SK-N-SH (cell line): ENCODE results near the gene ITSN1. TPM values are rescaled to one million over a fixed set of nuclear protein-coding genes. Genes with fewer than 3 reads are reported as not detected.

Experiments used
- CTCF ChIA-PET: fragments of 300-600, 350-600 bp; formaldehyde crosslinking; extraction: SDS; loops from one replicate; lab custom pipeline; 2021; lab: Yijun Ruan, JAX
- POLR2A ChIA-PET: fragments of 350-600 bp; sonication (Branson Sonifier 250); formaldehyde crosslinking; extraction: SDS; loops from one replicate; lab custom pipeline; 2020; ENCODE audit warnings: antibody characterized with exemption, inconsistent platforms; lab: Yijun Ruan, JAX
- DNase-seq: peaks from one replicate; pipeline ENCODE4 v3.0.0; 2012
- H2AFZ ChIP-seq: fragments of 200-600 bp; sonication (generic); 2 replicates; pipeline ENCODE4 v1.8.1; 2016; ENCODE audit warnings: antibody characterized with exemption, mild to moderate bottlenecking, low read depth
- H3F3A ChIP-seq: fragments of 200-600 bp; sonication (generic); replicated peaks from 2 replicates; pipeline ENCODE3; 2016; ENCODE audit warnings: antibody characterized with exemption, mild to moderate bottlenecking; ENCODE audit not compliant: insufficient read depth
- H3K27ac ChIP-seq, 2 experiments: fragments of 200-500 bp in 1 of 2; fragments of 200-600 bp in 1 of 2; sonication (Bioruptor generic) in 1 of 2; sonication (generic), shearing (Covaris generic) in 1 of 2; 2 replicates each; pipeline versions ENCODE4 v1.5.1 to v1.6.1; 2014 to 2016; ENCODE audit warnings: low read depth in 2 of 2, inconsistent platforms in 1 of 2, low read length in 1 of 2, mild to moderate bottlenecking in 1 of 2, mixed read lengths in 1 of 2
- H3K27me3 ChIP-seq: fragments of 200-600 bp; sonication (generic), shearing (Covaris generic); 2 replicates; pipeline ENCODE4 v1.6.1; 2016; ENCODE audit warnings: mixed run types; ENCODE audit not compliant: insufficient read depth
- H3K36me3 ChIP-seq, 2 experiments: fragments of 200-500 bp in 1 of 2; fragments of 200-600 bp in 1 of 2; sonication (Bioruptor generic) in 1 of 2; sonication (generic) in 1 of 2; replicated peaks in 1 of 2; 2 replicates each; pipeline versions ENCODE3 to v1.5.1; 2014 to 2016; ENCODE audit warnings: low read length in 1 of 2, mild to moderate bottlenecking in 1 of 2; ENCODE audit not compliant: insufficient read depth in 2 of 2, control insufficient read depth in 1 of 2
- H3K4me1 ChIP-seq, 2 experiments: fragments of 200-500 bp in 1 of 2; fragments of 200-600 bp in 1 of 2; sonication (Bioruptor generic) in 1 of 2; sonication (generic), shearing (Covaris generic) in 1 of 2; 2 replicates each; pipeline versions ENCODE4 v1.5.1 to v1.6.1; 2014 to 2016; ENCODE audit warnings: low read depth in 1 of 2, low read length in 1 of 2, mixed run types in 1 of 2; ENCODE audit not compliant: insufficient read depth in 2 of 2, control insufficient read depth in 1 of 2
- H3K4me2 ChIP-seq: fragments of 200-600 bp; sonication (generic), shearing (Covaris generic); 2 replicates; pipeline ENCODE4 v1.6.1; 2017; ENCODE audit warnings: mixed run types
- H3K4me3 ChIP-seq, 2 experiments: fragments of 200-500 bp in 1 of 2; fragments of 200-600 bp in 1 of 2; sonication (Bioruptor generic) in 1 of 2; sonication (generic), shearing (Covaris generic) in 1 of 2; 2 replicates each; pipeline versions ENCODE4 v1.5.1 to v1.8.1; 2014 to 2016; ENCODE audit warnings: low read depth in 2 of 2, inconsistent platforms in 1 of 2, low read length in 1 of 2, mild to moderate bottlenecking in 1 of 2, mixed read lengths in 1 of 2, moderate library complexity in 1 of 2
- H3K79me2 ChIP-seq: fragments of 200-600 bp; sonication (generic); 2 replicates; pipeline ENCODE4 v1.8.1; 2017; ENCODE audit warnings: mild to moderate bottlenecking; ENCODE audit not compliant: insufficient read depth
- H3K9ac ChIP-seq: fragments of 200-600 bp; sonication (generic); 2 replicates; pipeline ENCODE4 v1.6.1; 2017; ENCODE audit warnings: mixed run types
- H3K9me2 ChIP-seq: fragments of 200-600 bp; sonication (generic); 2 replicates; pipeline ENCODE4 v1.6.1; 2017; ENCODE audit warnings: mixed run types
- H3K9me3 ChIP-seq: fragments of 200-600 bp; sonication (generic); 2 replicates; pipeline ENCODE4 v1.6.1; 2017; ENCODE audit warnings: mixed run types, mild to moderate bottlenecking, moderate library complexity
- H4K20me1 ChIP-seq: fragments of 200-600 bp; sonication (generic); 2 replicates; pipeline ENCODE4 v1.6.1; 2017; ENCODE audit warnings: mild to moderate bottlenecking, mixed run types; ENCODE audit not compliant: insufficient read depth
- CTCF ChIP-seq: fragments of 200-600 bp; sonication (generic); IDR thresholded peaks from 2 replicates; pipeline ENCODE4 v1.6.1; 2017; ENCODE audit warnings: antibody characterized with exemption, mild to moderate bottlenecking, moderate library complexity
- EZH2phosphoT487 ChIP-seq: fragments of 200-600 bp; sonication (generic); IDR thresholded peaks from 2 replicates; pipeline ENCODE4 v1.6.1; 2017; ENCODE audit warnings: low read depth, mixed run types, mild to moderate bottlenecking, antibody characterized with exemption, moderate library complexity, borderline replicate concordance
- FOSL2 ChIP-seq: IDR thresholded peaks from 2 replicates; pipeline ENCODE4 v1.4.0; 2012; ENCODE audit warnings: low read depth, mild to moderate bottlenecking, moderate library complexity, borderline replicate concordance
- IRF3 ChIP-seq: fragments of 150-350 bp; IDR thresholded peaks from 2 replicates; pipeline ENCODE4 v1.6.1; 2016; ENCODE audit warnings: mild to moderate bottlenecking, low read depth, low read length
- MAX ChIP-seq: IDR thresholded peaks from 2 replicates; pipeline ENCODE4 v1.4.0; 2012; ENCODE audit warnings: low read depth
- MEF2A ChIP-seq: IDR thresholded peaks from 2 replicates; pipeline ENCODE4 v1.4.0; 2012; ENCODE audit warnings: low read depth, borderline replicate concordance
- MXI1 ChIP-seq: IDR thresholded peaks from 2 replicates; pipeline ENCODE4 v1.6.1; 2012; ENCODE audit warnings: mild to moderate bottlenecking, low read depth, low read length, improper control_type of control experiment
- NFIC ChIP-seq: IDR thresholded peaks from 2 replicates; pipeline ENCODE4 v1.4.0; 2012; ENCODE audit warnings: borderline replicate concordance
- PBX3 ChIP-seq: IDR thresholded peaks from 2 replicates; pipeline ENCODE4; 2012
- RCOR1 ChIP-seq: fragments of 150-350 bp; IDR thresholded peaks from 2 replicates; pipeline ENCODE4 v1.6.1; 2017; ENCODE audit warnings: antibody characterized with exemption, low read length
- REST ChIP-seq: IDR thresholded peaks from 2 replicates; pipeline ENCODE4 v1.6.1; 2012; ENCODE audit warnings: mild to moderate bottlenecking, low read depth, low read length, moderate library complexity
- SMC3 ChIP-seq: IDR thresholded peaks from 2 replicates; pipeline ENCODE4 v1.6.1; 2012; ENCODE audit warnings: low read depth, low read length, improper control_type of control experiment
- TCF12 ChIP-seq: IDR thresholded peaks from 2 replicates; pipeline ENCODE4 v1.4.0; 2012
- TEAD4 ChIP-seq: IDR thresholded peaks from 2 replicates; pipeline ENCODE4 v1.4.0; 2012; ENCODE audit warnings: mild to moderate bottlenecking, borderline replicate concordance; ENCODE audit not compliant: insufficient read depth
- USF1 ChIP-seq: IDR thresholded peaks from 2 replicates; pipeline ENCODE4 v1.4.0; 2012; ENCODE audit warnings: low read depth, borderline replicate concordance
- WGBS: methylation state at CpG from one replicate; pipeline ENCODE4 v1.1.6; 2017; ENCODE audit warnings: low lambda C conversion rate; 5-methylcytosine and 5-hydroxymethylcytosine counted together
- polyA plus RNA-seq, 3 experiments: library from polyadenylated mRNA; depleted of rRNA; stranded (reverse); fragments of >200 nt; gene quantifications; 2 replicates each; pipeline ENCODE4 v1.2.3, GENCODE V29; 2012

The ITSN1 gene
- polyA plus RNA-seq, 1 of the 3 experiments (the other 2 are of a cell fraction), result 27.8 TPM

- Histone ChIP-seq H3K9me3 (no peaks in the 10 kb centered on the region), H2AFZ (no peak overlapping the region), H3K36me3 (peaks cover 19 to 24% of the 10 kb centered on the region in 2 experiments), H3K27ac (no peak overlapping the region), H3F3A (no peaks in the 10 kb centered on the region), H3K4me1 (peaks cover 0 to 6% of the 10 kb centered on the region in 2 experiments; a peak in 1 of 4 replicates), H3K27me3 (no peaks in the 10 kb centered on the region), H4K20me1 (no peaks in the 10 kb centered on the region), H3K4me3 (no peak overlapping the region), H3K79me2 (no peaks in the 10 kb centered on the region), H3K9me2 (no peaks in the 10 kb centered on the region), H3K9ac (no peak overlapping the region), H3K4me2 (no peak overlapping the region)
- CTCF ChIA-PET, result interaction anchor here (1.1 kb wide), 1 partner anchor 20 kb away, joined by 3 read pairs; no protein-coding TSS in a partner anchor
- TF ChIP-seq FOSL2 (no peak), TCF12 (peak; percentile 36; the same call in 1 of the 2 replicates), MXI1 (no peak), EZH2phosphoT487 (no peak), CTCF (no peak), MEF2A (no peak), MAX (peak; percentile 58)
- POLR2A ChIA-PET, result no interaction called here
- DNase-seq, result no peak
- 77% methylated on average over 8 of the region's 8 CpGs for WGBS
Measured at GRCh38 chr21:33801424-33802405, 159.4 kb downstream of the ITSN1 start.

GRCh38 chr21:33802481-33802880 is 160.2 kb downstream of the ITSN1 start:
- H3F3A ChIP-seq, result no peaks in the 10 kb centered on the region
- H3K27ac ChIP-seq, result no peak overlapping the region
- H3K4me1 ChIP-seq, result peaks cover 0 to 6% of the 10 kb centered on the region in 2 experiments; a peak in 2 of 4 replicates
- H3K9me3 ChIP-seq, result no peaks in the 10 kb centered on the region
- no peak overlapping the region for H2AFZ ChIP-seq
- no peaks in the 10 kb centered on the region for H3K9me2 ChIP-seq
- H3K9ac ChIP-seq, result no peak overlapping the region
- no peak for DNase-seq
- WGBS, result 92% methylated on average over 4 of the region's 4 CpGs
- peaks cover 17 to 19% of the 10 kb centered on the region in 2 experiments for H3K36me3 ChIP-seq
- H3K4me3 ChIP-seq, result no peak overlapping the region
- POLR2A ChIA-PET, result no interaction called here
- H3K79me2 ChIP-seq, result no peaks in the 10 kb centered on the region
- CTCF ChIA-PET, result interaction anchor here (2.8 kb wide), 1 partner anchor 9 kb away, joined by 6 read pairs; no protein-coding TSS in a partner anchor
- no peaks in the 10 kb centered on the region for H3K27me3 ChIP-seq
- no peak overlapping the region for H3K4me2 ChIP-seq
- H4K20me1 ChIP-seq, result no peaks in the 10 kb centered on the region
- TF ChIP-seq RCOR1 (no peak), MAX (no peak), REST (no peak), TEAD4 (no peak), USF1 (no peak), PBX3 (no peak), FOSL2 (no peak), NFIC (no peak), TCF12 (no peak), SMC3 (no peak), IRF3 (no peak)
